ENCODE results near the gene HMX2.

GRCh38 chr10:123140164-123140982, 7.6 kb upstream of the HMX2 start:
- no peak for TF ChIP-seq POLR2A (IDR thresholded peaks at IDR 0.05)
- no peak for TF ChIP-seq CTCF (IDR thresholded peaks at IDR 0.05)
- no peak for TF ChIP-seq POLR2AphosphoS5 (IDR thresholded peaks at IDR 0.05)
